Neuronal stem cell (in vitro differentiated cells): Measurements from ENCODE around the gene GC.

Source experiments
- DNase-seq: peaks from one replicate; pipeline ENCODE4 v3.0.0-alpha.2; 2013; ENCODE audit warnings: low spot score
- H2AFZ ChIP-seq: one replicate; pipeline ENCODE4 v1.6.1; 2013; ENCODE audit warnings: mild to moderate bottlenecking, low read length, inconsistent platforms
- H2AK5ac ChIP-seq: 2 replicates; pipeline ENCODE4 v1.6.1; 2013; ENCODE audit warnings: low read depth, mild to moderate bottlenecking, inconsistent platforms, low read length, moderate library complexity, mixed read lengths
- H2BK120ac ChIP-seq: 2 replicates; pipeline ENCODE4 v1.6.1; 2013; ENCODE audit warnings: low read depth, mild to moderate bottlenecking, inconsistent platforms, low read length, moderate library complexity, mixed read lengths
- H2BK12ac ChIP-seq: one replicate; pipeline ENCODE4 v1.6.1; 2013; ENCODE audit warnings: low read length, inconsistent platforms
- H2BK15ac ChIP-seq: 2 replicates; pipeline ENCODE4 v1.6.1; 2013; ENCODE audit warnings: mild to moderate bottlenecking, low read length, inconsistent platforms, mixed read lengths
- H2BK5ac ChIP-seq: one replicate; pipeline ENCODE4 v1.6.1; 2013; ENCODE audit warnings: inconsistent platforms, mild to moderate bottlenecking, low read length, moderate library complexity
- H3K14ac ChIP-seq: one replicate; pipeline ENCODE4 v1.6.1; 2013; ENCODE audit warnings: low read length, inconsistent platforms
- H3K18ac ChIP-seq: 2 replicates; pipeline ENCODE4 v1.6.1; 2013; ENCODE audit warnings: low read length, inconsistent platforms
- H3K23ac ChIP-seq: 2 replicates; pipeline ENCODE4 v1.6.1; 2013; ENCODE audit warnings: low read depth, mild to moderate bottlenecking, mixed read lengths, low read length, inconsistent platforms; ENCODE audit not compliant: poor library complexity
- H3K27ac ChIP-seq: replicated peaks from 3 replicates; pipeline ENCODE4 v1.5.1; 2013; ENCODE audit warnings: low read length, inconsistent platforms
- H3K27me3 ChIP-seq, 3 experiments: 2 replicates each; pipeline ENCODE4 v1.6.1; 2013; ENCODE audit warnings: low read length in 3 of 3, mild to moderate bottlenecking in 2 of 3, inconsistent platforms in 1 of 3, low read depth in 1 of 3, mixed read lengths in 1 of 3, moderate library complexity in 1 of 3; ENCODE audit not compliant: control insufficient read depth in 3 of 3, insufficient read depth in 3 of 3
- H3K36me3 ChIP-seq, 2 donors: replicated peaks in 1 of 2; 2 replicates each; pipeline ENCODE4 v1.6.1; 2013; ENCODE audit warnings: low read length in 2 of 2; ENCODE audit not compliant: control insufficient read depth in 2 of 2, insufficient read depth in 2 of 2
- H3K4ac ChIP-seq: 2 replicates; pipeline ENCODE4 v1.6.1; 2013; ENCODE audit warnings: inconsistent platforms, mild to moderate bottlenecking, low read length, moderate library complexity
- H3K4me1 ChIP-seq, 2 donors: 1 replicate in 1 of 2; 2 replicates in 1 of 2; pipeline ENCODE4 v1.6.1; 2013; ENCODE audit warnings: low read length in 2 of 2, low read depth in 1 of 2; ENCODE audit not compliant: control insufficient read depth in 2 of 2, insufficient read depth in 1 of 2
- H3K4me2 ChIP-seq: one replicate; pipeline ENCODE4 v1.6.1; 2013; ENCODE audit warnings: mild to moderate bottlenecking, low read length, inconsistent platforms; ENCODE audit not compliant: insufficient read depth, poor library complexity, severe bottlenecking
- H3K4me3 ChIP-seq, 2 donors: 2 replicates each; pipeline ENCODE4 v1.5.1; 2013; ENCODE audit warnings: low read length in 2 of 2, mild to moderate bottlenecking in 2 of 2, inconsistent platforms in 1 of 2, moderate library complexity in 1 of 2
- H3K79me1 ChIP-seq: one replicate; pipeline ENCODE4 v1.6.1; 2013; ENCODE audit warnings: low read depth, mild to moderate bottlenecking, inconsistent platforms, low read length, moderate library complexity
- H3K9ac ChIP-seq: one replicate; pipeline ENCODE4 v1.6.1; 2013; ENCODE audit warnings: mild to moderate bottlenecking, low read depth, low read length, inconsistent platforms; ENCODE audit not compliant: poor library complexity
- H3K9me3 ChIP-seq, 2 donors: replicated peaks in 1 of 2; 2 replicates each; pipeline versions ENCODE3 to v1.6.1; 2013; ENCODE audit warnings: low read length in 2 of 2, mild to moderate bottlenecking in 2 of 2, inconsistent platforms in 1 of 2, low read depth in 1 of 2, mixed read lengths in 1 of 2, moderate library complexity in 1 of 2; ENCODE audit not compliant: control insufficient read depth in 2 of 2, insufficient read depth in 1 of 2
- H4K8ac ChIP-seq: one replicate; pipeline ENCODE4 v1.6.1; 2013; ENCODE audit warnings: low read depth, mild to moderate bottlenecking, inconsistent platforms, low read length, moderate library complexity
- H4K91ac ChIP-seq: one replicate; pipeline ENCODE4 v1.6.1; 2013; ENCODE audit warnings: low read length, low read depth, mild to moderate bottlenecking, inconsistent platforms; ENCODE audit not compliant: poor library complexity
- WGBS, 2 donors: extraction: QIAGEN DNeasy Blood & Tissue Kit; methylation state at CpG; one replicate each; pipeline ENCODE4 v1.1.7; 2013; ENCODE audit warnings: missing lambda C conversion rate in 2 of 2, mixed read lengths in 1 of 2; ENCODE audit not compliant: insufficient read length in 2 of 2, insufficient replicate concordance in 1 of 2; ENCODE audit errors: extremely low coverage in 2 of 2; 5-methylcytosine and 5-hydroxymethylcytosine counted together

GC gene

GRCh38 chr4:71732706-71733105, 51.2 kb downstream of the GC start:
- H2AFZ ChIP-seq = no peak overlapping the region
- no peak overlapping the region for H3K14ac ChIP-seq
- H3K23ac ChIP-seq = no peak overlapping the region
- H3K9me3 ChIP-seq = no peaks in the 10 kb centered on the region
- no peak overlapping the region for H2BK15ac ChIP-seq
- H3K27me3 ChIP-seq = no peaks in the 10 kb centered on the region
- H2BK12ac ChIP-seq = no peak overlapping the region
- H3K4me3 ChIP-seq = no peak overlapping the region
- no CpG with 5 or more reads among the region's 2 CpGs for WGBS, 2 donors
- H2BK120ac ChIP-seq = no peak overlapping the region
- H3K36me3 ChIP-seq = no peaks in the 10 kb centered on the region
- no peak for DNase-seq
- no peak overlapping the region for H3K4me2 ChIP-seq
- H2AK5ac ChIP-seq = no peak overlapping the region
- no peak overlapping the region for H4K91ac ChIP-seq
- no peaks in the 10 kb centered on the region for H3K4me1 ChIP-seq
- H3K79me1 ChIP-seq = no peaks in the 10 kb centered on the region
- H3K9ac ChIP-seq = no peak overlapping the region
- H3K18ac ChIP-seq = no peak overlapping the region
- H2BK5ac ChIP-seq = no peak overlapping the region
- H4K8ac ChIP-seq = no peak overlapping the region
- no peak overlapping the region for H3K4ac ChIP-seq
- no peak overlapping the region for H3K27ac ChIP-seq

GRCh38 chr4:71732066-71732465, 51.8 kb downstream of the GC start:
- H4K91ac ChIP-seq = no peak overlapping the region
- no peak overlapping the region for H3K18ac ChIP-seq
- no peak overlapping the region for H3K4me2 ChIP-seq
- H2BK15ac ChIP-seq = no peak overlapping the region
- H3K9ac ChIP-seq = no peak overlapping the region
- no peaks in the 10 kb centered on the region for H3K79me1 ChIP-seq
- no peak overlapping the region for H2BK120ac ChIP-seq
- H4K8ac ChIP-seq = no peak overlapping the region
- H2BK5ac ChIP-seq = no peak overlapping the region
- H2BK12ac ChIP-seq = no peak overlapping the region
- H3K27me3 ChIP-seq = no peaks in the 10 kb centered on the region
- H3K4me3 ChIP-seq = no peak overlapping the region
- no peak overlapping the region for H3K14ac ChIP-seq
- DNase-seq = no peak
- H3K4me1 ChIP-seq = no peaks in the 10 kb centered on the region
- no peak overlapping the region for H3K23ac ChIP-seq
- no peaks in the 10 kb centered on the region for H3K9me3 ChIP-seq
- no peaks in the 10 kb centered on the region for H3K36me3 ChIP-seq
- no CpG with 5 or more reads among the region's 1 CpG for WGBS, 2 donors
- H3K4ac ChIP-seq = no peak overlapping the region
- no peak overlapping the region for H2AFZ ChIP-seq
- H2AK5ac ChIP-seq = no peak overlapping the region
- H3K27ac ChIP-seq = no peak overlapping the region

DNA sequence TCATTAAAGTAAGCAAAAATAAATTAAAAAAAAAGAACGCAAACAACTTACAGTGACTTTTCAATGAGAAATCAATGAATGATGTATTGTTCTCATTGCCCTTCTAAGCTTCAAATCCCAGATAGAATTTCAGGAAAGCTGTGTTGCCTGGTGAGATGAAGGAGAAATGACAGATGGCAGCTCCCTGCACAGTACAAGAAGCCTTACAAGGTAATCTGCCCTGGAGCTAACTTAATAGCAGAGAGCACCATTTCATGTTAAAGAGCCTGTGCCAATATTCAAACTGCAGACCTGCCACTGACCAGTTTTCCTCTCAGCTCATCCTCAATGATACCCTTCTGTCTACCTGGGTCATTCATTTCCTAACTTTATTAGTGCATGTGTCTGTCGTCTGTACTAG, 54.0 kb downstream of the GC start:
- Histone ChIP-seq H3K27ac (no peak overlapping the region), H3K4me3 (no peak overlapping the region), H3K4ac (no peak overlapping the region), H2BK5ac (no peak overlapping the region), H3K14ac (no peak overlapping the region), H3K27me3 (no peaks in the 10 kb centered on the region), H4K8ac (no peak overlapping the region), H2BK15ac (no peak overlapping the region), H3K9me3 (no peaks in the 10 kb centered on the region), H3K4me2 (no peak overlapping the region), H3K36me3 (no peaks in the 10 kb centered on the region), H2BK12ac (no peak overlapping the region), H4K91ac (no peak overlapping the region), H3K18ac (no peak overlapping the region), H3K23ac (no peak overlapping the region), H2AFZ (no peak overlapping the region), H2AK5ac (no peak overlapping the region), H3K79me1 (no peaks in the 10 kb centered on the region), H3K9ac (no peak overlapping the region), H3K4me1 (no peaks in the 10 kb centered on the region), H2BK120ac (no peak overlapping the region)
- WGBS, 2 donors = no CpG with 5 or more reads among the region's 2 CpGs
- DNase-seq = no peak

GRCh38 chr4:71713611-71714203, 70.2 kb downstream of the GC start:
- no peak overlapping the region for H3K27ac ChIP-seq
- no peak overlapping the region for H3K14ac ChIP-seq
- no peak overlapping the region for H2BK12ac ChIP-seq
- no peak overlapping the region for H3K23ac ChIP-seq
- no peak overlapping the region for H2AFZ ChIP-seq
- no peak overlapping the region for H3K9ac ChIP-seq
- H3K4ac ChIP-seq = no peak overlapping the region
- H2BK120ac ChIP-seq = no peak overlapping the region
- H3K9me3 ChIP-seq = no peaks in the 10 kb centered on the region
- no peak overlapping the region for H3K4me3 ChIP-seq
- WGBS, 2 donors = no CpG with 5 or more reads among the region's 1 CpG
- H2BK5ac ChIP-seq = no peak overlapping the region
- DNase-seq = no peak
- H4K91ac ChIP-seq = no peak overlapping the region
- H4K8ac ChIP-seq = no peak overlapping the region
- no peaks in the 10 kb centered on the region for H3K36me3 ChIP-seq
- no peak overlapping the region for H2BK15ac ChIP-seq
- H3K79me1 ChIP-seq = no peaks in the 10 kb centered on the region
- no peak overlapping the region for H2AK5ac ChIP-seq
- H3K4me2 ChIP-seq = no peak overlapping the region
- no peaks in the 10 kb centered on the region for H3K27me3 ChIP-seq
- no peak overlapping the region for H3K18ac ChIP-seq
- H3K4me1 ChIP-seq = no peaks in the 10 kb centered on the region
